ENCODE data around the gene OR7C2. TPM values are rescaled to one million over a fixed set of nuclear protein-coding genes. Genes with fewer than 3 reads are reported as not detected.
"Not testable (repeated sequence)": the region's sequence is repeated elsewhere in the genome, so short reads cannot be mapped to it uniquely, and the experiment has no call there.

The OR7C2 gene
- total RNA-seq, 4 donors from 2014 or later, result not detected

DNA sequence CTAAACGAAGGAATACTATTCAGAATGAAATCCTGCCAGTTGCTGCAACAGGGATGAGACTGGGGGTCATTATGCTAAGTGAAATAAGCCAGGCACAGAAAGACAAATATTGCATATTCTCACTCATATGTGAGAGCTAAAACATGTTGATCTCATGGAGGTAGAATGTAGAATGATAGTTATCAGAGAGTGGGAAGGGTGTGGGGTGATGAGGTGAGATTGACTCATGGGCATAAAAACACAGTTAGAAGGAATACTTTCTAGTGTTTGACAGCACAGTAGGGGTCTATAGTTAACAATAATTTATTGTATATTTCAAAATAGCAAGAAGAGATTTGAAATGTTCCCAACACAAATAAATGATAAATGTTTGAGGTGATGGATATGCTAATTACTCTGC, 7.8 kb upstream of the OR7C2 start:
- DNase-seq, result no peak
- H3K36me3 ChIP-seq, result no peaks in the 10 kb centered on the region
- peaks cover 0 to 4% (median 0%) of the 10 kb centered on the region in 4 donors for H3K27me3 ChIP-seq
- intact Hi-C loops (cut with DNase I), result no loop called here
- TF ChIP-seq, protein P1, sequence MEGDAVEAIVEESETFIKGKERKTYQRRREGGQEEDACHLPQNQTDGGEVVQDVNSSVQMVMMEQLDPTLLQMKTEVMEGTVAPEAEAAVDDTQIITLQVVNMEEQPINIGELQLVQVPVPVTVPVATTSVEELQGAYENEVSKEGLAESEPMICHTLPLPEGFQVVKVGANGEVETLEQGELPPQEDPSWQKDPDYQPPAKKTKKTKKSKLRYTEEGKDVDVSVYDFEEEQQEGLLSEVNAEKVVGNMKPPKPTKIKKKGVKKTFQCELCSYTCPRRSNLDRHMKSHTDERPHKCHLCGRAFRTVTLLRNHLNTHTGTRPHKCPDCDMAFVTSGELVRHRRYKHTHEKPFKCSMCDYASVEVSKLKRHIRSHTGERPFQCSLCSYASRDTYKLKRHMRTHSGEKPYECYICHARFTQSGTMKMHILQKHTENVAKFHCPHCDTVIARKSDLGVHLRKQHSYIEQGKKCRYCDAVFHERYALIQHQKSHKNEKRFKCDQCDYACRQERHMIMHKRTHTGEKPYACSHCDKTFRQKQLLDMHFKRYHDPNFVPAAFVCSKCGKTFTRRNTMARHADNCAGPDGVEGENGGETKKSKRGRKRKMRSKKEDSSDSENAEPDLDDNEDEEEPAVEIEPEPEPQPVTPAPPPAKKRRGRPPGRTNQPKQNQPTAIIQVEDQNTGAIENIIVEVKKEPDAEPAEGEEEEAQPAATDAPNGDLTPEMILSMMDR (IDR thresholded peaks at IDR 0.05), result no peak
- no peak for TF ChIP-seq POLR2A (IDR thresholded peaks at IDR 0.05)
- H3K4me1 ChIP-seq, result no peaks in the 10 kb centered on the region
- no peak overlapping the region for H3K4me3 ChIP-seq
- no peak overlapping the region for H3K27ac ChIP-seq
- no peaks in the 10 kb centered on the region for H3K9me3 ChIP-seq
- WGBS, 2 donors, result 47 to 67% methylated on average over 1 of the region's 1 CpG

DNA sequence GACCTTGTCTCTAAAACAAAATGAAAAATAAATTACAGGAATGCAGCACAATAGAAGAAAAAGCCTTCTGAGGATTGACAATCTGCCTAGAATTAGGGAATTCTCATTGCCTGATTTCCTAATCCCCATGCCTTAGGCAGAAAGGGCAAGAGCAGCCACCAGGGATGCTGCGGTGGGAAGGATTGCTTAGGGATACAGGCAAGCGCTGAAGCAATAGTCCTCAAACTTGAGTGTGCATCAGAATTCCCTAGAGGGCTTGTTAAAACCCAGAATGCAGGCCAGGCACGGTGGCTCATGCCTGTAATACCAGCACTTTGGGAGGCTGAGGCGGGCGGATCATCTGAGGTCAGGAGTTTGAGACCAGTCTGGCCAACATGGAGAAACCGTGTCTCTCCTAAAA, 1.0 kb upstream of the OR7C2 start:
- no peak for DNase-seq
- Histone ChIP-seq H3K27me3 (peaks cover 0 to 7% (median 0%) of the 10 kb centered on the region in 4 donors), H3K27ac (no peak overlapping the region), H3K4me3 (no peak overlapping the region), H3K4me1 (no peaks in the 10 kb centered on the region), H3K9me3 (no peaks in the 10 kb centered on the region), H3K36me3 (no peaks in the 10 kb centered on the region)
- intact Hi-C loops (cut with DNase I), result no loop called here
- TF ChIP-seq, protein P1 (IDR thresholded peaks at IDR 0.05), result no peak
- TF ChIP-seq POLR2A (IDR thresholded peaks at IDR 0.05), result no peak
- whole genome bisulfite sequencing, 2 donors, result 84 to 85% methylated on average over 6 of the region's 6 CpGs

DNA sequence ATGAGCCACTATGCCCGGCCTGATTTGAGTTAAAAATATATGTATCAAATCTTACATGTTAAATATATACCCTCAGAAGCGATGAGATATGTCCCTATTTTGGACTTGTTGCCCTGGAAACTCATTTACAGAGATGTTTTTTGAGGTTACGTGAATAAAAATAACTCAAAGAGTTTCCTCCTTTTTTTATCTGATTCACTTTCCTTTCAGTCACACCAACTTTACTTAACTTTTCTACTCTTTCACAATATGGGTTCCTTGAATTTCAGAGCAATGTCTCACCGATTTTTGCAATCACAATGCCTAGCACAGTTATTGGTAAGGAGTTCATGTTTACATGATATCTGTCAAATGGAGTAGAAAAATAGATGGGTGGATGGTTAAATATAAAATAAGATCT, 2.3 kb downstream of the OR7C2 start:
- no peak for DNase-seq

DNA sequence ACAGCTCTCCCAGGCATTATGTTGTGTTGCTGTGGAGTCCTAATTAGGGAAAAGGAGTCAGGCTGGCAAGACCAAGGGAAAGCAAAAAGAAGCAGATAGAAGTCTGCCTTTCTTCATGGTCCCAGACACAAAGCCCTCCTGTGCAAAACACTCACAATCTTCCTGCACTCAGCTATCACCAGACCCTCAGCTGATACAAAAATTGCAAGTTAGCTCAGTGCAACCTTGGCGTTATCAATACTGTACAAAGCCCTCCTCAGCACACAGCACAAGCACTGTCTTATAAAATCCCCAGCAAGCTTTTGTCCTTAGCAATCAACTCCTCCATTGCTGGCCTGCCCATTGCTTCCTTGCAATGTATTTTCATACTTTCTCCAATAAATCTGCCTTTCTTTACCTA, 3.2 kb downstream of the OR7C2 start:
- intact Hi-C loops (cut with DNase I), result no loop called here
- Histone ChIP-seq H3K27me3 (peaks cover 0 to 3% (median 0%) of the 10 kb centered on the region in 4 donors), H3K4me3 (no peak overlapping the region), H3K36me3 (no peaks in the 10 kb centered on the region), H3K4me1 (no peaks in the 10 kb centered on the region), H3K9me3 (no peaks in the 10 kb centered on the region), H3K27ac (no peak overlapping the region)
- no peak for DNase-seq
- TF ChIP-seq, protein P1 (IDR thresholded peaks at IDR 0.05), result no peak
- no peak for TF ChIP-seq POLR2A (IDR thresholded peaks at IDR 0.05)
- 56 to 80% methylated on average over 1 of the region's 1 CpG for WGBS, 2 donors

More for the DNA sequence above, 2.3 kb downstream of the OR7C2 start:
- peaks cover 0 to 7% (median 0%) of the 10 kb centered on the region in 4 donors for H3K27me3 ChIP-seq
- WGBS, 2 donors, result 38 to 51% methylated on average over 4 of the region's 4 CpGs
- no peaks in the 10 kb centered on the region for H3K9me3 ChIP-seq
- H3K36me3 ChIP-seq, result no peaks in the 10 kb centered on the region
- H3K4me1 ChIP-seq, result no peaks in the 10 kb centered on the region
- no peak overlapping the region for H3K4me3 ChIP-seq
- intact Hi-C loops (cut with DNase I), result no loop called here
- TF ChIP-seq, protein P1 (IDR thresholded peaks at IDR 0.05), result no peak
- no peak for TF ChIP-seq POLR2A (IDR thresholded peaks at IDR 0.05)
- H3K27ac ChIP-seq, result no peak overlapping the region

DNA sequence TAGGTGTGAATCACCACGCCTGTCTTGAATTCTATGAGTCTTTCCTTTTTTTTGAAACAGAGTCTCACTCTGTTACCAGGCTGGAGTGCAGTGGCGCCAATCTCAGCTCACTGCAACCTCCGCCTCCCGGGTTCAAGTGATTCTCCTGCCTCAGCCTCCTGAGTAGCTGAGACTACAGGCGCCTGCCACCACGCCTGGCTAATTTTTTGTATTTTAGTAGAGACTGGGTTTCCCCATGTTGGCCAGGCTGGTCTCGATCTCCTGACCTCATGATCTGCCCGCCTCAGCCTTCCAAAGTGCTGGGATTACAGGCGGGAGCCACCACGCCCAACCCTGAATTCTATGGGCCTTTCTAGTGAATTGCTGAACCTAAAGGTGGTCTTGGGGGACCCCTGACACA, 8.1 kb downstream of the OR7C2 start:
- DNase-seq; intact Hi-C loops (cut with DNase I); H3K36me3 ChIP-seq; H3K27ac ChIP-seq; H3K4me3 ChIP-seq; H3K9me3 ChIP-seq; H3K4me1 ChIP-seq: not testable (repeated sequence)
- WGBS, 2 donors, result 81 to 83% methylated on average over 2 to 10 of the region's 10 CpGs
- H3K27me3 ChIP-seq, result peaks cover 0 to 30% (median 0%) of the 10 kb centered on the region in 4 donors

DNA sequence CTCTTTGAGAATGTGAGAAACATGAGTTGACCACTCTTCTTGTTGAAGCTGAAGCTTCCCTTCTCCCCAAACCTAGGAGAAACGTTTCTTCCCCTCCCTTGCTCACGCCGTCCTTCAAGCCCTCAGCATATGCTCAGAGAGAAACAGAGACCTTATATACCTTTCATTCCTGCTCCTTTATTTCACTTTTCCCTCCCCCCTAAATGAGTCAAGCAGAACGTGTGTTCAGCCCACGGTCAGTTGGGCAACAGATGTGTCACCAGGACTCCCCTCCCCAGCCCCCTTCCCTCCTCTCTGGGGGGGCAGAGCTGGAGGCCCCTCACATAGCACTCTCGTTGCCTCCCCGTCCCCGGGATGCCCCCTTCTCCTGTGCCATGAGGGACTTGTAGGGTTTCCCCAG, 8.6 kb downstream of the OR7C2 start:
- Histone ChIP-seq H3K36me3 (no peaks in the 10 kb centered on the region), H3K27ac (no peak overlapping the region), H3K4me1 (no peaks in the 10 kb centered on the region), H3K4me3 (no peak overlapping the region), H3K27me3 (peaks cover 0 to 33% (median 0%) of the 10 kb centered on the region in 4 donors), H3K9me3 (peaks cover 0 to 7% (median 0%) of the 10 kb centered on the region in 3 donors)
- no peak for DNase-seq
- WGBS, 2 donors, result 54 to 59% methylated on average over 6 to 8 of the region's 8 CpGs
- intact Hi-C loops (cut with DNase I), result no loop called here
- TF ChIP-seq POLR2A (IDR thresholded peaks at IDR 0.05), result no peak
- TF ChIP-seq, protein P1 (IDR thresholded peaks at IDR 0.05), result no peak
